HUES48 (cell line): ENCODE data around the gene NDUFS4.
"Not testable (repeated sequence)": the region's sequence is repeated elsewhere in the genome, so short reads cannot be mapped to it uniquely, and the experiment has no call there.

Experiments used
- H3K27ac ChIP-seq: one replicate; pipeline ENCODE4 v1.7.0; 2013; ENCODE audit warnings: low read depth, low read length, inconsistent platforms
- H3K27me3 ChIP-seq: 2 replicates; pipeline ENCODE4 v1.6.1; 2013; ENCODE audit warnings: mild to moderate bottlenecking, low read length; ENCODE audit not compliant: control insufficient read depth, insufficient read depth
- H3K36me3 ChIP-seq: 2 replicates; pipeline ENCODE4 v1.6.1; 2013; ENCODE audit warnings: low read length; ENCODE audit not compliant: control insufficient read depth, insufficient read depth
- H3K4me1 ChIP-seq: 2 replicates; pipeline ENCODE4 v1.6.1; 2013; ENCODE audit warnings: mild to moderate bottlenecking, low read length; ENCODE audit not compliant: control insufficient read depth, insufficient read depth
- H3K4me3 ChIP-seq: 2 replicates; pipeline ENCODE4 v1.5.1; 2013; ENCODE audit warnings: mild to moderate bottlenecking, low read depth, low read length
- H3K9ac ChIP-seq: 2 replicates; pipeline ENCODE4 v1.6.1; 2013; ENCODE audit warnings: mild to moderate bottlenecking, low read depth, low read length, moderate library complexity
- H3K9me3 ChIP-seq: 2 replicates; pipeline ENCODE4 v1.6.1; 2013; ENCODE audit warnings: low read length; ENCODE audit not compliant: control insufficient read depth, insufficient read depth

Gene NDUFS4

GRCh38 chr5:53603009-53603687 lies 42.7 kb downstream of the NDUFS4 start:
- H3K27ac ChIP-seq, result no peak overlapping the region
- H3K36me3 ChIP-seq, result peaks cover 24% of the 10 kb centered on the region; the same call in 1 of the 2 replicates
- no peak overlapping the region for H3K4me3 ChIP-seq
- H3K27me3 ChIP-seq, result no peaks in the 10 kb centered on the region
- no peaks in the 10 kb centered on the region for H3K9me3 ChIP-seq
- H3K4me1 ChIP-seq, result no peaks in the 10 kb centered on the region
- no peak overlapping the region for H3K9ac ChIP-seq

DNA sequence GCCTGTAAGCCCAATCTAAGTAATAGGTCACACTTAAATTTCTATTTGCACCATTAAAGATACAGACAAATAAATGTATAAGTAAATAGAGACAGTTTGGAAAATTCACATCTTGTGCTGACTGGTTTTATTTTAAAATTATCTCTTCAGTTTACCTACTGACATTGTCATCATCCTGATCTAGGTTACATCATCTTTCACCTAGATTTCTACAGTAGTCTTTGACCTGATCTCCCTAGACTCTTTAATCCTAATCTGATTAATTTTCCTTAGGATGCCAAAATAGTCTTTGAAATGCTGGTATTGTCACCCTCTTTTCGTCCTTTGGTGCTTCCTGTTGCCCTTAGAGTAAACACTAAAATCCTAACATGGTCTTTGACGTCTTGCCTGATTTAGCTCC lies 43.9 kb downstream of the NDUFS4 start:
- Histone ChIP-seq H3K9me3 (no peaks in the 10 kb centered on the region), H3K27ac (no peak overlapping the region), H3K4me3 (no peak overlapping the region), H3K4me1 (no peaks in the 10 kb centered on the region), H3K27me3 (no peaks in the 10 kb centered on the region), H3K9ac (no peak overlapping the region), H3K36me3 (peaks cover 24% of the 10 kb centered on the region; the same call in 1 of the 2 replicates)

DNA sequence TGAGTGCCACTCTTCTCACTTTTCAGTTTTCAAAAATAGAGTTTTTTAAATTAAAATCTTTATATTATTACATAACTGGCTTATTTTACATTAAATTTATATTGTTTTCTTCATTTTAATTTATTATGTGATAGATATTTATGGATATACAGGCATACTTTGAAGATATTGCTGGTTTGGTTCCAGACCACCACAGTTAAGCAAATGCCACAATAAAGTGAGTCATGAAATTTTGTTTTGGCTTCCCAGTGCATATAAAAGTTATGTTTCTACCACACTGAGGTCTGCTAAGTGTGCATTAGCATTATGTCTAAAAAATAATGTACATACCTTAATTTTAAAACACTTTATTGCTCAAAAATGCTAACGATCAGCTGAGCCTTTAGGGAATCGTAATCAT lies 47.4 kb downstream of the NDUFS4 start:
- Histone ChIP-seq H3K4me1 (peaks cover 25% of the 10 kb centered on the region), H3K27ac (no peak overlapping the region), H3K27me3 (no peaks in the 10 kb centered on the region), H3K9me3 (no peaks in the 10 kb centered on the region), H3K36me3 (peaks cover 24% of the 10 kb centered on the region; the same call in 1 of the 2 replicates), H3K4me3 (no peak overlapping the region), H3K9ac (no peak overlapping the region)

- not testable (repeated sequence) for H3K9me3 ChIP-seq, H3K9ac ChIP-seq, H3K27ac ChIP-seq, H3K27me3 ChIP-seq, H3K4me3 ChIP-seq
- peaks cover 35% of the 10 kb centered on the region for H3K4me1 ChIP-seq
- peaks cover 23% of the 10 kb centered on the region; the same call in 1 of the 2 replicates for H3K36me3 ChIP-seq
These were observed 48.5 kb downstream of the NDUFS4 start for GRCh38 chr5:53608897-53609296.

DNA sequence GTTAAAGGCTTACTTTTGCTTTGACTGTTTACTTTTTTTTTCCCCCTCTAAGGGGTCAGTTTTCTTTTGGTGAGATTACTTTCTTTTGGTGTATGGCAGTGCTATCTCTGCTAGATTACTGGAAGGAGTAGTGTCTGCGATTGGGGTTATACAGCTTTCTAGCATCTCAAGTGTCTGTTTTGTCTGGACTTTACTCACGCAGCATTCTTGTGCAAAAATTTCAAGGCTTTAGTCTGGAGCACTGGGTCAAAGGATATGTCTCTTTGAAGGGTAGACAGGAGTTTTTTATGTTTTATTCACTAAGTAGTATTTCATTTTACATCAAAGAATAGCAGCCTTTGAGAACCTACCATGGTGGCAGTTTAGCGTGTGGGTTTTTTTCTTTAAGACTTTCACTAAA lies 52.6 kb downstream of the NDUFS4 start:
- no peaks in the 10 kb centered on the region for H3K27me3 ChIP-seq
- no peak overlapping the region for H3K9ac ChIP-seq
- H3K4me1 ChIP-seq, result peaks cover 44% of the 10 kb centered on the region
- no peaks in the 10 kb centered on the region for H3K9me3 ChIP-seq
- 0 out of 2 replicates have a peak overlapping the region, but pooled peaks have one; percentile 2 for H3K4me3 ChIP-seq
- H3K27ac ChIP-seq, result peak overlapping the region; percentile 52
- no peaks in the 10 kb centered on the region for H3K36me3 ChIP-seq

DNA sequence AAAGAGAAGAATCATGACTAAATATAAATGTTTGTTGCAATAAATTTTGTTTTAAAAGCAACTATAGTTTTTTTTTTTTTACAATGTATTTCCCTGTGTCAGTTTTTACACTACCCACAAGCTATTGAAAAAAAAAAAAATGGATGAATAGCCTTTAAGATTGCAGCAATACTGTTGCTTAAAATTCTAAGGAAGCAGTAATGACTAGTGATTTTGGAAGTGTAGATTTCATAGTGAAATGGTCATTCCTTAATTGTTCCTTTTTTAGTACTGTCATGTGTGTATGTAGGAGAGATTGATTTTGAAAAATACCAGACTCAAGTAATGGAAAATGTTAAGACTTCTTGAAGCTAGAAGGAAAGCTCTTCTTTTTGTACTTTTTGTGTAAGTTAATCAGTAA lies 53.1 kb downstream of the NDUFS4 start:
- Histone ChIP-seq H3K4me1 (peaks cover 44% of the 10 kb centered on the region), H3K9me3 (no peaks in the 10 kb centered on the region), H3K4me3 (no peak overlapping the region), H3K27ac (peak overlapping the region; percentile 52), H3K36me3 (no peaks in the 10 kb centered on the region), H3K9ac (no peak overlapping the region), H3K27me3 (no peaks in the 10 kb centered on the region)

DNA sequence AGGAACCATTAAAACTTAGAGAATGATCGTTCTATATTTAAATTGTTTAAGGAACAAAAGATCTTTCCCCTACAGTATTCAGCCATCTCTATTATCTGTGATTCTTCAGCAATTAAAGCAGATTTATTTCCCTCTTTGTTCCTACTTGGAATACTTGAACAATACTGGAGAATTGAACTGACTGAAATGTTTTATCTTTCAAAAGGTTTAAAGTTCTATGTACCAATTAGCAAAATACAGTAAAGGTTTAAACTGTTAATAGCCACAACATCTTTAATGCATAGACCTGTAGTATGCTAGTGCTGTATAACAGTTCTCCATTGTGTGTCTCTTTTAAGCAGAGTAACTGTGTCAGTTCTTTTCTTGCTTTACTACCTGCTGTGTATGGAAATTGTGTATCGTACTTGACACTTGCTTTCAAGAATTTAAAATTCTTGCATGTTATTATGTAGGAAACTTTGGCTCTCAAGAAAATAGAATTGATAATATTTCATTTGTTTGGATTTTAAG lies 54.0 kb downstream of the NDUFS4 start:
- no peaks in the 10 kb centered on the region for H3K9me3 ChIP-seq

GRCh38 chr5:53616939-53617549 lies 56.6 kb downstream of the NDUFS4 start:
- no peak overlapping the region for H3K9ac ChIP-seq
- H3K9me3 ChIP-seq, result no peaks in the 10 kb centered on the region
- H3K4me1 ChIP-seq, result peaks cover 28% of the 10 kb centered on the region
- H3K27ac ChIP-seq, result no peak overlapping the region
- H3K27me3 ChIP-seq, result no peaks in the 10 kb centered on the region
- no peaks in the 10 kb centered on the region for H3K36me3 ChIP-seq
- no peak overlapping the region for H3K4me3 ChIP-seq

More for the DNA sequence above, 54.0 kb downstream of the NDUFS4 start:
- no peaks in the 10 kb centered on the region for H3K36me3 ChIP-seq
- no peak overlapping the region for H3K9ac ChIP-seq
- peak overlapping the region; percentile 32 for H3K27ac ChIP-seq
- H3K4me1 ChIP-seq, result peaks cover 44% of the 10 kb centered on the region
- no peaks in the 10 kb centered on the region for H3K27me3 ChIP-seq
- no peak overlapping the region for H3K4me3 ChIP-seq

GRCh38 chr5:53631251-53631650 lies 70.8 kb downstream of the NDUFS4 start:
- no peak overlapping the region for H3K9ac ChIP-seq

GRCh38 chr5:53642061-53642460 lies 81.6 kb downstream of the NDUFS4 start:
- H3K36me3 ChIP-seq, result no peaks in the 10 kb centered on the region
- no peaks in the 10 kb centered on the region for H3K9me3 ChIP-seq
- H3K9ac ChIP-seq, result no peak overlapping the region
- H3K4me3 ChIP-seq, result no peak overlapping the region
- peaks cover 55% of the 10 kb centered on the region for H3K4me1 ChIP-seq
- no peaks in the 10 kb centered on the region for H3K27me3 ChIP-seq
- H3K27ac ChIP-seq, result peak overlapping the region; percentile 84

More at GRCh38 chr5:53631251-53631650, 70.8 kb downstream of the NDUFS4 start:
- Histone ChIP-seq H3K27ac (no peak overlapping the region), H3K4me3 (no peak overlapping the region), H3K4me1 (peaks cover 8% of the 10 kb centered on the region; the same call in 1 of the 2 replicates), H3K9me3 (peaks cover 12% of the 10 kb centered on the region), H3K27me3 (no peaks in the 10 kb centered on the region), H3K36me3 (peaks cover 4% of the 10 kb centered on the region; the same call in 1 of the 2 replicates)

DNA sequence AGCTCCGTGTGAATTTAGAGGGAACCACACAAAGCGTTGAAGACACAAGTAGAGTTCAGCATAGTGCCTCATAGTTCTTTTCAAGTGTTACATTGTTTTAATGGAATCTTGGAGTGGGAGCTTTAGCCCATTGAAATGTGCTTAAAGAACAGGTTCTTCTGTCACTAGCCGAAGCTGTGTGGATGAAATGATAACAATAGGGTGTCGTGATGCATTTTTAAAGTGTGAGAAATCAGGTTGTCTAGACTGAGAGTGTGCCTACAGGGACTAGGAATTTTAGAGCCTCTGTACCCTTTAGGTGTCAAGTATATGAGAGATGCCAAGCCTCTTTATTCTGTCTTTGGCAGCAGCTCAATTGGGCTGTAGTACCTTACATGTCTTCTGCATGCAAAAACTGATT lies 83.0 kb downstream of the NDUFS4 start:
- Histone ChIP-seq H3K27me3 (no peaks in the 10 kb centered on the region), H3K27ac (peak overlapping the region; percentile 84), H3K9me3 (no peaks in the 10 kb centered on the region), H3K4me1 (peaks cover 55% of the 10 kb centered on the region), H3K9ac (no peak overlapping the region), H3K36me3 (no peaks in the 10 kb centered on the region), H3K4me3 (no peak overlapping the region)
